GM12878 (cell line): ENCODE data around the gene NR2F1. TPM values are rescaled to one million over a fixed set of nuclear protein-coding genes. Genes with fewer than 3 reads are reported as not detected.

Experiments used
- ATAC-seq: fragments of 200-7000 bp; cut with Tn5 transposase; 3 replicates; pipeline ENCODE4 v1.9.1; 2020; ENCODE audit warnings: mild to moderate bottlenecking, moderate library complexity
- BruUV-seq: library from RNA; stranded (reverse); fragments of 400-500 nt; replicated peaks from 2 replicates; lab custom pipeline; 2021; lab: Mats Ljungman, UMichigan
- CTCF ChIA-PET: fragments of 300-600 bp; sonication (Branson Sonifier 250); formaldehyde crosslinking; extraction: SDS; loops from one replicate; lab custom pipeline; 2021; ENCODE audit warnings: inconsistent platforms; lab: Yijun Ruan, JAX
- POLR2A ChIA-PET: fragments of 350-600 bp; formaldehyde crosslinking; extraction: SDS; loops from one replicate; lab custom pipeline; 2021; ENCODE audit warnings: inconsistent platforms; lab: Charles Lee
- RAD21 ChIA-PET: fragments of 300-600 bp; sonication (Branson Sonifier 250); formaldehyde crosslinking; loops from one replicate; lab custom pipeline; 2023; ENCODE audit warnings: antibody characterized with exemption; ENCODE audit not compliant: unreplicated experiment; lab: Charles Lee
- SMC1A ChIA-PET: fragments of 300-600 bp; sonication (Branson Sonifier 250); formaldehyde crosslinking; loops from one replicate; lab custom pipeline; 2023; ENCODE audit not compliant: unreplicated experiment, uncharacterized antibody; lab: Charles Lee
- DNase-seq: peaks from one replicate; pipeline ENCODE4 v3.0.0-alpha.2; 2011; ENCODE audit warnings: low read depth, low spot score
- FAIRE-seq: peaks from 3 replicates; lab custom pipeline; 2011; peaks lifted over from hg19 to GRCh38; lab: Jason Lieb, UNC
- H2AFZ ChIP-seq: 2 replicates; pipeline ENCODE4 v1.6.0; 2011; ENCODE audit warnings: low read depth, low read length, control low read depth; ENCODE audit not compliant: control insufficient read depth
- H3K27ac ChIP-seq: 2 replicates; pipeline ENCODE4 v1.5.1; 2011; ENCODE audit warnings: control low read depth; ENCODE audit not compliant: control insufficient read depth, insufficient read depth
- H3K27me3 ChIP-seq, 2 experiments: replicated peaks in 1 of 2; 2 replicates each; pipeline versions ENCODE4 v1.6.0 to v1.6.1; 2011; ENCODE audit warnings: low read length in 1 of 2; ENCODE audit not compliant: control insufficient read depth in 2 of 2, insufficient read depth in 2 of 2
- H3K36me3 ChIP-seq, 2 experiments: 2 replicates each; pipeline ENCODE4 v1.5.1; 2011; ENCODE audit warnings: low read length in 1 of 2; ENCODE audit not compliant: control insufficient read depth in 2 of 2, insufficient read depth in 2 of 2
- H3K4me1 ChIP-seq: 2 replicates; pipeline ENCODE4 v1.6.1; 2011; ENCODE audit warnings: mild to moderate bottlenecking, low read length, moderate library complexity, mixed read lengths; ENCODE audit not compliant: control insufficient read depth, insufficient read depth
- H3K4me2 ChIP-seq: 2 replicates; pipeline ENCODE4 v1.6.0; 2011; ENCODE audit warnings: control low read depth; ENCODE audit not compliant: control insufficient read depth, insufficient read depth
- H3K4me3 ChIP-seq: fragments of 200-600 bp; sonication (generic); 2 replicates; pipeline ENCODE4 v1.5.1; 2016
- H3K79me2 ChIP-seq: 2 replicates; pipeline ENCODE4 v1.6.0; 2011; ENCODE audit warnings: low read length; ENCODE audit not compliant: control insufficient read depth, insufficient read depth
- H3K9ac ChIP-seq: 2 replicates; pipeline ENCODE4 v1.8.0; 2011; ENCODE audit warnings: low read length, control low read depth, mixed read lengths; ENCODE audit not compliant: control insufficient read depth, insufficient read depth
- H3K9me3 ChIP-seq: replicated peaks from 3 replicates; pipeline ENCODE4 v1.5.1; 2011; ENCODE audit warnings: mild to moderate bottlenecking, low read length; ENCODE audit not compliant: control insufficient read depth, insufficient read depth
- H4K20me1 ChIP-seq: 2 replicates; pipeline ENCODE4 v1.6.0; 2011; ENCODE audit not compliant: control insufficient read depth, insufficient read depth
- ATF3 ChIP-seq: IDR thresholded peaks from 2 replicates; pipeline ENCODE4 v1.6.1; 2011; ENCODE audit warnings: low read depth, mild to moderate bottlenecking, low read length, moderate library complexity, borderline replicate concordance; ENCODE audit errors: extremely low read depth
- BCL3 ChIP-seq: IDR thresholded peaks from 2 replicates; pipeline ENCODE4 v1.6.1; 2011; ENCODE audit warnings: borderline replicate concordance, low read depth, mild to moderate bottlenecking, moderate library complexity, low read length; ENCODE audit not compliant: insufficient read depth, poor library complexity, severe bottlenecking
- CBX3 ChIP-seq: fragments of 200-600 bp; sonication (generic); IDR thresholded peaks from 2 replicates; pipeline ENCODE4 v1.6.1; 2016; ENCODE audit warnings: low read depth, borderline replicate concordance
- EZH2 ChIP-seq: IDR thresholded peaks from 2 replicates; pipeline ENCODE4 v1.6.1; 2012; ENCODE audit warnings: low read depth, mild to moderate bottlenecking, control low read depth, inconsistent platforms, low read length, borderline replicate concordance; ENCODE audit not compliant: control insufficient read depth
- IRF5 ChIP-seq: fragments of 450-650 bp; IDR thresholded peaks from 2 replicates; pipeline ENCODE4 v1.6.1; 2017; ENCODE audit warnings: borderline replicate concordance
- LARP7 ChIP-seq: fragments of 450-650 bp; IDR thresholded peaks from 2 replicates; pipeline ENCODE4 v1.6.1; 2017; ENCODE audit warnings: mild to moderate bottlenecking
- MTA3 ChIP-seq: IDR thresholded peaks from 2 replicates; pipeline ENCODE4 v1.6.1; 2012; ENCODE audit warnings: low read length, inconsistent platforms, borderline replicate concordance
- NFYA ChIP-seq: IDR thresholded peaks from 2 replicates; pipeline ENCODE4 v1.6.1; 2011; ENCODE audit warnings: low read depth, mild to moderate bottlenecking, low read length, improper control_type of control experiment, borderline replicate concordance
- WGBS: methylation state at CpG from one replicate; pipeline ENCODE4 v1.1.6; 2016; ENCODE audit warnings: low lambda C conversion rate; ENCODE audit not compliant: insufficient replicate concordance, insufficient coverage; ENCODE audit errors: missing lambda C conversion rate; 5-methylcytosine and 5-hydroxymethylcytosine counted together
- in situ Hi-C: fragments of 300-500 bp; cut with MboI; formaldehyde crosslinking; loops from 9 replicates; pipeline ENCODE4 v1.14.3; 2018; ENCODE audit warnings: mixed read lengths
- intact Hi-C: fragments of 100-400 bp; cut with micrococcal nuclease; formaldehyde crosslinking; loops from one replicate; pipeline ENCODE4 v1.14.2; 2022; ENCODE audit not compliant: unreplicated experiment
- polyA plus RNA-seq, 11 experiments: library from polyadenylated mRNA; depleted of rRNA in 4 of 11; unstranded in 6 of 11; stranded (reverse) in 5 of 11; fragments of >200 nt; fragmentation: Nextera tagmentation in 4 of 11; fragmentation: Illumina TruSeq in 1 of 11; extraction: Ambion mirVana in 4 of 11; extraction: Trizol in 1 of 11; gene quantifications; 1 replicate in 1 of 11; 2 replicates in 10 of 11; pipeline versions ENCODE4 v1.2.1 to v1.2.3, GENCODE V29; 2011 to 2016; ENCODE audit warnings: inconsistent platforms in 2 of 11, missing spikeins in 2 of 11, low read depth in 1 of 11
- total RNA-seq, 4 experiments: library from RNA; depleted of rRNA in 3 of 4; stranded (reverse); fragments of >200 nt in 3 of 4; fragmentation: Illumina TruSeq in 1 of 4; extraction: Trizol in 1 of 4; gene quantifications; 2 replicates each; pipeline versions ENCODE4 v1.2.1 to v1.2.3, GENCODE V29; 2013 to 2021

The NR2F1 gene
- total and polyA plus RNA-seq, 10 of the 15 experiments (the other 5 are each of a cell fraction or from before 2014, with no cell fraction given): 0.04 to 0.79 (median 0.36) TPM; not detected in 7

- no peak for TF ChIP-seq LARP7
- no peak for TF ChIP-seq MTA3
- TF ChIP-seq CBX3: no peak
- no peak for TF ChIP-seq BCL3
- no peak for TF ChIP-seq IRF5
- no peak for TF ChIP-seq NFYA
- no peak for TF ChIP-seq ATF3
These were observed 18.2 kb downstream of the NR2F1 start (continued) for GRCh38 chr5:93601071-93601801.

- no peak overlapping the region for H3K9ac ChIP-seq
- POLR2A ChIA-PET: no interaction called here
- H3K4me3 ChIP-seq: no peak overlapping the region
- SMC1A ChIA-PET: interaction anchor here (0.9 to 5.9 kb wide), 3 partner anchors 15 to 206 kb away, joined by 4 to 21 read pairs (median 5); no protein-coding TSS in a partner anchor
- H3K36me3 ChIP-seq: no peaks in the 10 kb centered on the region
- in situ Hi-C loops: no loop called here
- H2AFZ ChIP-seq: no peak overlapping the region
- DNase-seq (no peak), ATAC-seq (no peak), FAIRE-seq (no peak)
- RAD21 ChIA-PET: no interaction called here
- H3K4me1 ChIP-seq: no peaks in the 10 kb centered on the region
- TF ChIP-seq LARP7 (no peak), EZH2 (0 out of 2 replicates have a peak, but pooled peaks have one; percentile 11)
- no peaks in the 10 kb centered on the region for H3K9me3 ChIP-seq
- CTCF ChIA-PET: interaction anchor here (1.2 to 1.5 kb wide), 3 partner anchors 19 to 207 kb away, joined by 3 to 6 read pairs (median 3); partner anchors contain the start of gene NR2F1
- H4K20me1 ChIP-seq: no peaks in the 10 kb centered on the region
- no peak overlapping the region for H3K27ac ChIP-seq
- H3K27me3 ChIP-seq: peaks cover 11 to 26% of the 10 kb centered on the region in 2 experiments
- intact Hi-C loops: no loop called here
- 55% methylated on average over 9 of the region's 9 CpGs for WGBS
- BruUV-seq: no TSS peak
- H3K4me2 ChIP-seq: no peak overlapping the region
- H3K79me2 ChIP-seq: no peaks in the 10 kb centered on the region
These were observed 18.8 kb downstream of the NR2F1 start for GRCh38 chr5:93601802-93602155.
